Measurements from ENCODE around the gene CA14.
"Not testable (repeated sequence)": the region's sequence is repeated elsewhere in the genome, so short reads cannot be mapped to it uniquely, and the experiment has no call there.

Gene CA14

GRCh38 chr1:150257624-150258585 lies at the start of gene CA14:
Gene CA14 (plus strand): TSS chr1:150257774. CDS start chr1:150258129, 355 bp downstream.
- no peak for ATAC-seq
- TF ChIP-seq OSR1 (CRISPR knock-in tag; IDR thresholded peaks at IDR 0.05) (no peak), CREB5 (CRISPR knock-in tag; IDR thresholded peaks at IDR 0.05; ENCODE audit: low read depth) (no peak), POU6F1 (CRISPR knock-in tag; IDR thresholded peaks at IDR 0.05; ENCODE audit: borderline replicate concordance, low read depth) (no peak), TSHZ2 (CRISPR knock-in tag; IDR thresholded peaks at IDR 0.05) (no peak), CSDC2 (CRISPR knock-in tag; IDR thresholded peaks at IDR 0.05) (no peak), ESRRG (CRISPR knock-in tag; IDR thresholded peaks at IDR 0.05) (no peak), ZNF8 (CRISPR knock-in tag; IDR thresholded peaks at IDR 0.05) (no peak), ZC3H10 (CRISPR knock-in tag; IDR thresholded peaks at IDR 0.05) (no peak), ZFP3 (CRISPR knock-in tag; IDR thresholded peaks at IDR 0.05) (no peak), ZNF70 (CRISPR knock-in tag; IDR thresholded peaks at IDR 0.05) (no peak), TOX (CRISPR knock-in tag; IDR thresholded peaks at IDR 0.05; ENCODE audit: borderline replicate concordance) (no peak), ZFP30 (CRISPR knock-in tag; IDR thresholded peaks at IDR 0.05) (no peak)

GRCh38 chr1:150208460-150208859 lies 49.1 kb upstream of the CA14 start:
- ATAC-seq, result not testable (repeated sequence)

- TF ChIP-seq SNAI2 (CRISPR knock-in tag; IDR thresholded peaks at IDR 0.05) (no peak), TSHZ2 (CRISPR knock-in tag; IDR thresholded peaks at IDR 0.05) (no peak), ZNF70 (CRISPR knock-in tag; IDR thresholded peaks at IDR 0.05) (no peak), CSDC2 (CRISPR knock-in tag; IDR thresholded peaks at IDR 0.05) (no peak), ZFP3 (CRISPR knock-in tag; IDR thresholded peaks at IDR 0.05) (no peak)
- ATAC-seq, result no peak
Observed at GRCh38 chr1:150210091-150210490, 47.5 kb upstream of the CA14 start.

- ATAC-seq, result no peak
- TF ChIP-seq ISL1 (CRISPR knock-in tag; IDR thresholded peaks at IDR 0.05) (no peak), ZNF70 (CRISPR knock-in tag; IDR thresholded peaks at IDR 0.05) (no peak), OSR1 (CRISPR knock-in tag; IDR thresholded peaks at IDR 0.05) (no peak)
Observed at GRCh38 chr1:150210706-150211105, 46.9 kb upstream of the CA14 start.

GRCh38 chr1:150212070-150212469 lies 45.5 kb upstream of the CA14 start:
- no peak for ATAC-seq
- TF ChIP-seq PATZ1 (CRISPR knock-in tag; IDR thresholded peaks at IDR 0.05; ENCODE audit: borderline replicate concordance) (no peak), CREB5 (CRISPR knock-in tag; IDR thresholded peaks at IDR 0.05; ENCODE audit: low read depth) (no peak), PPARA (CRISPR knock-in tag; IDR thresholded peaks at IDR 0.05; ENCODE audit: borderline replicate concordance) (no peak), RARB (CRISPR knock-in tag; IDR thresholded peaks at IDR 0.05) (no peak), GLIS3 (CRISPR knock-in tag; IDR thresholded peaks at IDR 0.05) (no peak), OSR1 (CRISPR knock-in tag; IDR thresholded peaks at IDR 0.05) (no peak), ZFP30 (CRISPR knock-in tag; IDR thresholded peaks at IDR 0.05) (no peak), TOX (CRISPR knock-in tag; IDR thresholded peaks at IDR 0.05; ENCODE audit: borderline replicate concordance) (no peak), ZC3H10 (CRISPR knock-in tag; IDR thresholded peaks at IDR 0.05) (no peak), ZFP3 (CRISPR knock-in tag; IDR thresholded peaks at IDR 0.05) (no peak), ISL1 (CRISPR knock-in tag; IDR thresholded peaks at IDR 0.05) (no peak), ESRRG (CRISPR knock-in tag; IDR thresholded peaks at IDR 0.05) (no peak), ZNF565 (CRISPR knock-in tag; conservative IDR thresholded peaks at IDR 0.05; ENCODE audit: low read depth) (no peak), BACH2 (CRISPR knock-in tag; IDR thresholded peaks at IDR 0.05; ENCODE audit: borderline replicate concordance) (no peak), ARNTL (CRISPR knock-in tag; IDR thresholded peaks at IDR 0.05; ENCODE audit: borderline replicate concordance, low read depth) (no peak)

All from SK-N-SH treated with all-trans-retinoic acid at 6 μM for 48 hours (cell line).